Fibroblast of skin of right biceps (primary cell): ENCODE results near the gene TXNRD2.

ENCODE experiments used
- DNase-seq: peaks from one replicate; pipeline ENCODE4 v3.0.0-alpha.2; 2013

Gene TXNRD2

GRCh38 chr22:19965771-19966709, 24.4 kb upstream of the TXNRD2 start:
- peak; percentile 14 for DNase-seq

GRCh38 chr22:19964701-19965386, 23.2 kb upstream of the TXNRD2 start:
- no peak for DNase-seq

- DNase-seq = no peak
Observed at GRCh38 chr22:19963863-19964642, 22.4 kb upstream of the TXNRD2 start.

GRCh38 chr22:19962909-19963806, 21.5 kb upstream of the TXNRD2 start:
- peak; percentile 27 for DNase-seq

GRCh38 chr22:19962246-19962908, 20.8 kb upstream of the TXNRD2 start:
- DNase-seq = peak; percentile 74

- DNase-seq = no peak
Observed at GRCh38 chr22:19961868-19962245, 20.2 kb upstream of the TXNRD2 start.

- DNase-seq = no peak
Observed at GRCh38 chr22:19961201-19961580, 19.6 kb upstream of the TXNRD2 start.

- DNase-seq = no peak
Observed at GRCh38 chr22:19960491-19961200, 19.0 kb upstream of the TXNRD2 start.

GRCh38 chr22:19959587-19960490, 18.2 kb upstream of the TXNRD2 start:
- DNase-seq = no peak

GRCh38 chr22:19959043-19959586, 17.5 kb upstream of the TXNRD2 start:
- peak; percentile 59 for DNase-seq

- DNase-seq = peak; percentile 36
Observed at GRCh38 chr22:19958083-19959042, 16.7 kb upstream of the TXNRD2 start.

GRCh38 chr22:19957445-19957844, 15.8 kb upstream of the TXNRD2 start:
- no peak for DNase-seq

GRCh38 chr22:19955241-19956128, 13.9 kb upstream of the TXNRD2 start:
- no peak for DNase-seq

- no peak for DNase-seq
Observed at GRCh38 chr22:19951346-19951745, 9.7 kb upstream of the TXNRD2 start.

GRCh38 chr22:19948057-19948760, 6.6 kb upstream of the TXNRD2 start:
- DNase-seq = no peak
